HepG2 (cell line): ENCODE results near the gene RPL34. TPM values are rescaled to one million over a fixed set of nuclear protein-coding genes. Genes with fewer than 3 reads are reported as not detected.

Experiments used
- FOSL2 ChIP-seq: sonication (generic); formaldehyde crosslinking; IDR thresholded peaks from 2 replicates; pipeline ENCODE4 v1.4.0; 2020; ENCODE audit warnings: missing genetic modification reagents
- FOXP1 ChIP-seq, 2 experiments: fragments of 450-650 bp in 1 of 2; IDR thresholded peaks; 2 replicates each; pipeline ENCODE4 v1.6.1; 2017 to 2018; ENCODE audit warnings: antibody characterized with exemption in 1 of 2
- GFI1 ChIP-seq: sonication (generic); formaldehyde crosslinking; IDR thresholded peaks from 2 replicates; pipeline ENCODE4 v1.5.0; 2020; ENCODE audit warnings: missing genetic modification reagents, mild to moderate bottlenecking, borderline replicate concordance
- HNRNPLL ChIP-seq: fragments of 200-400 bp; formaldehyde crosslinking; IDR thresholded peaks from 2 replicates; pipeline ENCODE4 v1.6.1; 2017; ENCODE audit warnings: mild to moderate bottlenecking, low read depth, low read length; ENCODE audit not compliant: poor library complexity, severe bottlenecking
- KLF6 ChIP-seq: IDR thresholded peaks from 2 replicates; pipeline ENCODE4 v1.8.0; 2016; ENCODE audit warnings: missing biosample characterization, missing genetic modification reagents
- KLF9 ChIP-seq: IDR thresholded peaks from 2 replicates; pipeline ENCODE4 v1.6.1; 2016; ENCODE audit warnings: low read depth
- MXD1 ChIP-seq: sonication (generic); formaldehyde crosslinking; IDR thresholded peaks from 2 replicates; pipeline ENCODE4 v1.4.0; 2020; ENCODE audit warnings: mild to moderate bottlenecking, missing genetic modification reagents
- PCBP1 ChIP-seq: fragments of 200-400 bp; formaldehyde crosslinking; IDR thresholded peaks from 2 replicates; pipeline ENCODE4 v1.6.1; 2017; ENCODE audit warnings: mild to moderate bottlenecking, low read depth, low read length, borderline replicate concordance
- SMAD9 ChIP-seq: sonication (generic); formaldehyde crosslinking; IDR thresholded peaks from 2 replicates; pipeline ENCODE4 v1.5.1; 2020; ENCODE audit warnings: mild to moderate bottlenecking, missing genetic modification reagents
- STAG1 ChIP-seq: sonication (generic); formaldehyde crosslinking; IDR thresholded peaks from 2 replicates; pipeline ENCODE4 v1.4.0; 2020; ENCODE audit warnings: missing genetic modification reagents
- TCF7 ChIP-seq: sonication (generic); IDR thresholded peaks from 2 replicates; pipeline ENCODE4 v1.6.1; 2016; ENCODE audit warnings: antibody characterized with exemption, low read depth
- THRA ChIP-seq: sonication (generic); formaldehyde crosslinking; IDR thresholded peaks from 2 replicates; pipeline ENCODE4 v1.4.0; 2020; ENCODE audit warnings: missing genetic modification reagents, borderline replicate concordance
- ZKSCAN1 ChIP-seq: fragments of 150-350 bp; IDR thresholded peaks from 2 replicates; pipeline ENCODE4 v1.6.1; 2014; ENCODE audit warnings: low read length
- ZNF143 ChIP-seq: sonication (generic); formaldehyde crosslinking; IDR thresholded peaks from 2 replicates; pipeline ENCODE4 v1.4.0; 2020; ENCODE audit warnings: missing genetic modification reagents
- ZNF205 ChIP-seq: IDR thresholded peaks from 2 replicates; pipeline ENCODE4 v1.6.1; 2018; ENCODE audit warnings: missing biosample characterization, missing genetic modification reagents
- ZNF24 ChIP-seq: fragments of 450-650 bp; IDR thresholded peaks from 2 replicates; pipeline ENCODE4 v1.6.1; 2017; ENCODE audit warnings: antibody characterized with exemption, mild to moderate bottlenecking
- ZNF253 ChIP-seq: sonication (generic); formaldehyde crosslinking; IDR thresholded peaks from 2 replicates; pipeline ENCODE4 v1.8.0; 2022; ENCODE audit warnings: mild to moderate bottlenecking, missing genetic modification reagents, borderline replicate concordance
- ZNF263 ChIP-seq: sonication (generic); formaldehyde crosslinking; IDR thresholded peaks from 2 replicates; pipeline ENCODE4 v1.4.0; 2020; ENCODE audit warnings: missing genetic modification reagents
- ZNF383 ChIP-seq: sonication (generic); formaldehyde crosslinking; IDR thresholded peaks from 2 replicates; pipeline ENCODE4 v1.4.0; 2020; ENCODE audit warnings: missing genetic modification reagents, mild to moderate bottlenecking, borderline replicate concordance
- ZNF441 ChIP-seq: sonication (generic); formaldehyde crosslinking; IDR thresholded peaks from 2 replicates; pipeline ENCODE4 v1.7.0; 2021; ENCODE audit warnings: missing genetic modification reagents, borderline replicate concordance
- ZNF576 ChIP-seq: sonication (generic); formaldehyde crosslinking; IDR thresholded peaks from 2 replicates; pipeline ENCODE4 v1.4.0; 2020; ENCODE audit warnings: mild to moderate bottlenecking, missing genetic modification reagents
- ZNF710 ChIP-seq: sonication (generic); formaldehyde crosslinking; IDR thresholded peaks from 2 replicates; pipeline ENCODE4 v1.5.0; 2020; ENCODE audit warnings: mild to moderate bottlenecking, missing genetic modification reagents, borderline replicate concordance
- ZNF749 ChIP-seq: sonication (generic); formaldehyde crosslinking; IDR thresholded peaks from 2 replicates; pipeline ENCODE4 v1.8.0; 2022; ENCODE audit warnings: mild to moderate bottlenecking, missing genetic modification reagents, moderate library complexity, borderline replicate concordance
- ZNF761 ChIP-seq: sonication (generic); formaldehyde crosslinking; conservative IDR thresholded peaks from 2 replicates; pipeline ENCODE4 v1.4.0; 2020; ENCODE audit warnings: mild to moderate bottlenecking, missing genetic modification reagents
- ZNF780A ChIP-seq: sonication (generic); formaldehyde crosslinking; IDR thresholded peaks from 2 replicates; pipeline ENCODE4 v1.8.0; 2022; ENCODE audit warnings: mild to moderate bottlenecking, missing genetic modification reagents, moderate library complexity
- polyA plus RNA-seq, 8 experiments: library from polyadenylated mRNA; depleted of rRNA in 3 of 8; stranded (reverse) in 7 of 8; unstranded in 1 of 8; fragments of >200 nt; fragmentation: Illumina TruSeq in 4 of 8; extraction: Trizol in 4 of 8; gene quantifications; 2 replicates each; pipeline versions ENCODE4 v1.2.1 to v1.2.3, GENCODE V29; 2011 to 2016; ENCODE audit warnings: low read depth in 4 of 8, missing spikeins in 1 of 8, mixed read lengths in 1 of 8; ENCODE audit not compliant: insufficient read depth in 1 of 8
- total RNA-seq, 5 experiments: library from RNA; depleted of rRNA; stranded (reverse); fragments of >200 nt; fragmentation: Illumina TruSeq; extraction: Trizol; gene quantifications; 2 replicates each; pipeline ENCODE4 v1.2.3, GENCODE V29; 2016; ENCODE audit warnings: low read depth in 1 of 5
- TF ChIP-seq, protein P1 (sequence below): sonication (generic); formaldehyde crosslinking; IDR thresholded peaks from 2 replicates; pipeline ENCODE4 v1.9.0; 2021; ENCODE audit warnings: missing genetic modification reagents, borderline replicate concordance

Gene RPL34
- total and polyA plus RNA-seq, 2 of the 13 experiments (the other 11 are each of a cell fraction or from before 2014, with no cell fraction given): 2,235 to 3,985 TPM

DNA sequence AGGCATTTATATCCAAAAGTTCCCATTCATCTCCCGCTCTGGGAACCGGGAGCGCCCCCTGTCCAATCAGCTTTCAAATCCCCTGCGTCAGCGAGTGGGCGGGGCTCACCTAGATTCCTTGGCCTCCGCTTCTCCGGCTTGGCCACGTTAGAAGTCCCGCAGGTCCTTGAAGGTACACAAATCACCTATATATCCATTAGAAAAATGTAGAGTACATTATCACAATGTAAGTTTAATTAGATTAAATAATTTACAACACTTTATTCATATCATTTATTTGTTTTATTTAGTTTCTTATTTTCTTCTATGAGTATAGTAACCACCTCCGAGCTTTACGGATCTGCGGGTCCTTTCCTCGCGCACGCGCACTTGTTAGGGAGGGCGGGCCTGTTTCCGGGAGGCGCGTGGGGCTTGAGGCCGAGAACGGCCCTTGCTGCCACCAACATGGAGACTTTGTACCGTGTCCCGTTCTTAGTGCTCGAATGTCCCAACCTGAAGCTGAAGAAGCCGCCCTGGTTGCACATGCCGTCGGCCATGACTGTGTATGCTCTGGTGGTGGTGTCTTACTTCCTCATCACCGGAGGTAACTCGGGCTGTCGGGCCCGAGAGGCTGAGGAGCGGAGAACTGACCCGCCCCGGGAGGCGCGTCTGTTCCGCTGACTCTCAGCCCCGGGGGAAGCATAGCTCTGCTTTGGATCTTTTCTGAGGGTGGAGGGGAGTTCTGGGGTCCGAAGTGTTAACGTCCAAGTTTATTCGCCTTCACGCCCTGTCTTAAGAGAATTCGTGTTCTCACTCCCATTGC is 30.0 kb downstream of the RPL34 start, which contains the start of gene OSTC (continued):
- TF ChIP-seq, protein P1, sequence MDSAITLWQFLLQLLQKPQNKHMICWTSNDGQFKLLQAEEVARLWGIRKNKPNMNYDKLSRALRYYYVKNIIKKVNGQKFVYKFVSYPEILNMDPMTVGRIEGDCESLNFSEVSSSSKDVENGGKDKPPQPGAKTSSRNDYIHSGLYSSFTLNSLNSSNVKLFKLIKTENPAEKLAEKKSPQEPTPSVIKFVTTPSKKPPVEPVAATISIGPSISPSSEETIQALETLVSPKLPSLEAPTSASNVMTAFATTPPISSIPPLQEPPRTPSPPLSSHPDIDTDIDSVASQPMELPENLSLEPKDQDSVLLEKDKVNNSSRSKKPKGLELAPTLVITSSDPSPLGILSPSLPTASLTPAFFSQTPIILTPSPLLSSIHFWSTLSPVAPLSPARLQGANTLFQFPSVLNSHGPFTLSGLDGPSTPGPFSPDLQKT (CRISPR knock-in tag): no peak
- TF ChIP-seq KLF6: peak; percentile 81
- TF ChIP-seq FOXP1 (IDR thresholded peaks at IDR 0.05): no peak
- TF ChIP-seq FOXP1 (CRISPR knock-in tag; IDR thresholded peaks at IDR 0.05): no peak
- peak; percentile 71 for TF ChIP-seq ZNF263 (CRISPR knock-in tag)
- no peak for TF ChIP-seq ZNF24
- no peak for TF ChIP-seq PCBP1
- no peak for TF ChIP-seq ZNF383 (CRISPR knock-in tag)
- no peak for TF ChIP-seq ZNF780A (CRISPR knock-in tag)
- TF ChIP-seq GFI1: no peak
- TF ChIP-seq FOSL2 (CRISPR knock-in tag): no peak
- no peak for TF ChIP-seq ZNF253 (CRISPR knock-in tag)
- TF ChIP-seq ZNF710 (CRISPR knock-in tag): 0 out of 2 replicates have a peak, but pooled peaks have one; percentile 52
- TF ChIP-seq SMAD9: no peak
- no peak for TF ChIP-seq ZNF205 (CRISPR knock-in tag)
- no peak for TF ChIP-seq ZNF749 (CRISPR knock-in tag)
- TF ChIP-seq TCF7: no peak
- TF ChIP-seq ZNF143 (CRISPR knock-in tag): 0 out of 2 replicates have a peak, but pooled peaks have one; percentile 14
- TF ChIP-seq KLF9 (CRISPR knock-in tag): 0 out of 2 replicates have a peak, but pooled peaks have one; percentile 60
- TF ChIP-seq MXD1: peak; percentile 86
- no peak for TF ChIP-seq ZNF576 (CRISPR knock-in tag)
- no peak; the same call in 1 of the 2 replicates for TF ChIP-seq ZNF441
- no peak for TF ChIP-seq ZNF761 (CRISPR knock-in tag)
- TF ChIP-seq ZKSCAN1: no peak
- TF ChIP-seq STAG1: 0 out of 2 replicates have a peak, but pooled peaks have one; percentile 16
- no peak for TF ChIP-seq THRA
- TF ChIP-seq HNRNPLL: peak; percentile 52
